GM21526 (cell line): Measurements from ENCODE around the gene DCPS.
A peak's percentile ranks its signal among the peaks of the same experiment; 100 is the strongest.
"Not testable (repeated sequence)": the region's sequence is repeated elsewhere in the genome, so short reads cannot be mapped to it uniquely, and the experiment has no call there.

Experiments
- ATAC-seq: cut with Tn5 transposase; IDR thresholded peaks from one replicate; pipeline ENCODE4 v1.9.1; 2021; ENCODE audit warnings: moderate library complexity; ENCODE audit not compliant: unreplicated experiment, low FRiP score

The DCPS gene

DNA sequence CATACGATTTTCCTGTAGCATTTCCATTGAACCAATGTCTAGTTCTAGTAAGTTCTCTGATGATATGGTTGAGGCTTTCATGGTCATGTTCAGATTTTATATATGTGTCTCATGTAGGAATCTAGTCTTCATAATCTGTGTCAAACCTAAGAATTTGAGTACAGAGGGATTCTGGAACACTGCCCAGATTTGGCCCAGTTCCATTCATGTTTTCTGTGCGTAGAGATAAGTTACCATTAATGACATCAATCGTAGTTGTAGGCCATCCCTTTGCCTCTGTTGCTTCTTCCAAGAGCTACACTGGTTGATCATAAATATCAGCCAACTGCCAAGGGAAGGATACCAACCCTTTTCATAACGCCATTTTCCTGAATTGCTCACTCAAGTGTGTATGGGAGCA, 74.9 kb downstream of the DCPS start:
- ATAC-seq: no peak

- no peak for ATAC-seq
Measured at GRCh38 chr11:126380909-126381308, 77.0 kb downstream of the DCPS start.

DNA sequence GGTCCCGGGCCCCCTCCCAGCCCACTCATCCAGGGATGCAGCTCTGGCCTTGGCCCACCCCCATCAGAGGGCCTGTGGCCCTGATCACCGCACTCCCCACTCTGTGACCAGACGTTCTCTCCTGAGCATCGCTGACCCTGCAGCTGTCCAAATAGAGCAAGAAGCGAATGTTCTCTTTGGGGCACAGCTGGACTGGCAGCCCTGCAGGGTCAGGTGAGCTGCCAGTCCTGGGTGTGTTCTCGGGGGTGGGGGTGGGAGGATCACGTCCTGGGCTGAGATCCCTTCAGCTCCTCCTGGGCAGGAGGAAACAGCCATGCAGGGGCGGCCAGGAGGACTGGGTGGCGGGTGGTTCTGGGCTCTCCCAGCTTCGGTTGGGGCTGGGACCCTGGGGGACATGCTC, 78.1 kb downstream of the DCPS start:
- ATAC-seq: not testable (repeated sequence)

DNA sequence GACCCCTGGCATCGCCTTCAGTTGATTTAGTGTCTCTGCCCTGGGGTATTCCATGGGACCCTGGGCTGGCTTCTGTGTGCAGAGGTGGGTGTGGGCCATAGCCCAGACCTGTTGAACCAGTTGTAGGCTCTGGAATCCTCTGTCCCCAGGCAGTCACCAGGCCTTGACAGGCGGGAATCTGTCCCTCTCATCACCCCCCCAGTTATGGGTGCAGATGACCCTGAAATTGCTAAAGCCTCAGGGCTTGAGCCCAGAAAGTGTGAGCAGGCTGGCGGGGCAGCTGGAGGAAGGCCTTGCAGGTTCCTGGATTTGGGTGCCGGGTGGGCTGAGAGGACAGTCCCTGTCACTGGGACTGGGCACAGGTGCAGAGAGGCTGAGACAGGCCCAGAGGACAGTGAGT, 78.8 kb downstream of the DCPS start:
- ATAC-seq: not testable (repeated sequence)

GRCh38 chr11:126383339-126384335, 79.8 kb downstream of the DCPS start:
- ATAC-seq: no peak

DNA sequence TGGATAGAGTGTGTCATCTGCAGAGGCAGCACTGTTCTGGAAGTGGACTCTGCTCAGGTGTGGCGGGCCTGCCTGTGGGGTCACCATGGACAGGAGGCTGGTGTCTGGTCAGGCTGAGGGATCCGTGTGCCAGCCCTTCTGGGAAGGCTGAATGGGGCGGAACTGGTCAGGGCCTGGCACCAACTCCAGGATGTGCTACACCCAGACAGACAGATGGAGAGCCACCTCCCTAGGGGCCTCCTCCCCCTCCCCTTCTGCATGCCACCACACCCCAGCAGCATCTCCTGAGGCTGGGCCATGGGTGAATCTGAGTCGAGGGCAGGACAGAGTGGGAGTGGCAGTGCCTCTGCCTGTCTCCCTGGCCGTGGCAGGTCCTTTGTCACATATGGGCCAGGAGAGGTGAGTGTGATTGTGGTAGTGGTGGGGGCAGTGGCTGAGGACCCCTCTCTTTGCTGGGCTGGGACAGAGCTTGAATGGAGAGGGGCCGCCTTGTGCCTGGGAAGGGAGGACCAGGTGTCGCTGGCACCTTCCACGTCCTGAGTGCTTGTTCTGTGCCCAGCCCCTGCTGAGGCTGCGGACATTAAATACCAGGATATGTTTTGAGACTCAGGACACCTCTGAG, 80.7 kb downstream of the DCPS start:
- no peak for ATAC-seq

GRCh38 chr11:126385991-126386728, 82.3 kb downstream of the DCPS start:
- no peak for ATAC-seq

DNA sequence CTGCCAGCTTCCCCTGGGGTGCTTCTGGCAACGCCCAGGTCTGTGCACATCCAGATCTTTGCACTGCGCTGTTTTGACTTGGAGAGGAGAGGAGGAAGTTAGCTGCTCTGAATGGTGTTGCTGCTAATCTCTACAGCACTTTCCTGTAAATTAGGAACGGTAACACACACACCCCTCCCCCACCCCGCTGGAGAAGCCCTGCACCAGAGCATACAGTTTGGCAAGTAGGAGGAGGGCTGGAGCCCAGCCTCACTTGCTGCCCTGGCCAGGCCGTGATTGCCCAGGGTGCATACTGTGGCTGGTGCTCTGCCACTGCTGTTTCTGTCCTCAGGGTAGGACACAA, 82.8 kb downstream of the DCPS start:
- not testable (repeated sequence) for ATAC-seq

DNA sequence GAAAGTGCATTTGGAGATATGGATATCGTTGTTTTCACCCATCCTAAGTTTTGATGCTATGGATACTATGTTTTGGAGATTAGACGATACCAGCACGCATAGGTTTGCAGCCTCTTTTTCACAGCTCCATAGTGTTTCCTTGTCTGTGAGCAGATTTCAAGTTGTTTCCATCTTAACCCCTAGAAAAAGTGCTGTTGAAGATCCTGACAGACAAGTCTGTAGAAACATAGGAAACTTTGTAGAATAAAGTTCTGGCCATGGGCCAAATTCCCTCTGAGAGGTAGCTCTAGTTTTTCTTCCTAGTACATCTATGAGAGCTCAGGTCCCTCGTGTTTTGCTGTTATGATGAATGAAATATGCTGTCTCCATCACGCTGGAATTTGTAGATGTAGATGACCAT, 84.0 kb downstream of the DCPS start:
- ATAC-seq: no peak

DNA sequence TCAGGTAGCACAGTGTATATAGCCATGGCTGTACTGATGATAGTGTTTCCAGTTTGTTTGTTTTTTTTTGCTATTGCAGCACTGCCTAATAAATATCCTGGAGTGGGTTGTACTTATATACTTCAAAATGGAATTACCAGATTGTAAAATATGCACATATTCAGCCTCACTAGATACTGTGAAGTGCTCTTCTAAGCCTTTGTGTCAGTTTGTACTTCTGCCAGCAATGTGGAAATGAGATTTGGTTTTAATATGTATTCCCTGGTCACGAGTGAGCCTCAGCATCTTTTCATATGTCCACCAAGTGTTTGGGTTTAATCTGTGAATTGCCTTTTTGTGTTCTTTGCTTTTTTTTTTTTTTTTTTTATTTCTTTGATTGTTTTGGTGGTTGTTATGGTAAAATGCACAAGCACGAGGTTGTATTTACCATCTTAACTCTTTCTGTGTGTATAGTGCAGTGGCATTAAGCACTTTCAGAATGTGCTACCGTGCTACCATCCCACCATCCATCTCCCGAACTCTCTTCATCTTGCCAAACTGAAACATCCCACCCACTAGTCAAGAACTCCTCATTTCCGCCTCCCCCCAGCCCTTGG, 86.5 kb downstream of the DCPS start:
- ATAC-seq: no peak

- no peak for ATAC-seq
Measured at GRCh38 chr11:126391286-126391954, 87.6 kb downstream of the DCPS start.

DNA sequence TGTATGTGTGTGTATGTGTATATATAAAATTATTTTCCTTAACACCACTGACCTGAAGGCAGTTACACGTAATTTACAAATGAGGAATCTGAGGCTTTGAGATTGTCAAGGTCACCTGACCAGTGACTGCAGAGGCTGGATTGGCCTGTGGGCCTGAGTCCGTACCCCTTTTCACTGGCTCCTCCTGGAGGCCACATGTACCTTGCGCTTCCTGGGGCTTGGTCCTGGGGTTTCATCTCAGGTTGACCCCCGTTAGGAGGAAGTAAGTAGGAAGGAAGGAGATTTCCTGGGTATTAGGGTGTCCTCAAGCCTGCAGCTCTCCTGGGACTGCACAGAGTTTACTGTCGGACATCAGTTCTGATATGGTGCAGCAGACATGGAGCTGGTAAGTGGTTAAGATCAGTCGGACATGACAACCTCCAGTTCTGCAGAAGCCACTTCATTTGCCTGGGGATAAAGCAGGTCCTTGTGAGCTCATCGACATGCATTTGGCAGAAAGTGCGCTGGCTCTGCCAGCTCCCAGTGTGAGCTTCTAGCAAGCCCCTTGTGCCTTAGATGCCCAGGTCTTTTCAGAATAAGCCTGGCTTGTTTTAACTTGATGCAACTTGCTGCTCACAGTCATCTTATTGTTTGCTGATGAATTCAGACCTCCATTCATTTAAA, 88.2 kb downstream of the DCPS start:
- ATAC-seq: peak; percentile 52

- no peak for ATAC-seq
Measured at GRCh38 chr11:126392633-126393013, 88.8 kb downstream of the DCPS start.

DNA sequence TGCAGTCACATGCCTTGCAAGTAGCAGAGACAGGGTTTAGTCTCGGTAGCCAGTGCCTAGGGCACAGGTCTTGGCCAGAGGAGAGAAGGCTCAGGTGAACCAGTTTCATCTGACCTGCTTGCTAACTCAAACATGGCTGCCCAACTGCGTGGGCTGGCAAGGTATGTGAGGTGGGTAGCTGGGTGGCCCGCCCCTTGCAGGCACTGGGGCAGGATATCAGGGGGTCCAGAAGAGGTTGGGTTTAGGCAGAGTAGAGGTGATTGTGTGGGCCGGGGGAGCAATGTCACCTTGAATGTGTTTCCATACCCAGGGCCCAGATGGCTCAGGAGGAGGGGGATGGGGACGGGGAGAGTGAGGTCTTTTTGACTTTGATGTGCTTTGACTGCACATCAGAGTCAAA, 89.3 kb downstream of the DCPS start:
- ATAC-seq: no peak

- ATAC-seq: no peak
Measured at GRCh38 chr11:126394036-126394435, 90.2 kb downstream of the DCPS start.

DNA sequence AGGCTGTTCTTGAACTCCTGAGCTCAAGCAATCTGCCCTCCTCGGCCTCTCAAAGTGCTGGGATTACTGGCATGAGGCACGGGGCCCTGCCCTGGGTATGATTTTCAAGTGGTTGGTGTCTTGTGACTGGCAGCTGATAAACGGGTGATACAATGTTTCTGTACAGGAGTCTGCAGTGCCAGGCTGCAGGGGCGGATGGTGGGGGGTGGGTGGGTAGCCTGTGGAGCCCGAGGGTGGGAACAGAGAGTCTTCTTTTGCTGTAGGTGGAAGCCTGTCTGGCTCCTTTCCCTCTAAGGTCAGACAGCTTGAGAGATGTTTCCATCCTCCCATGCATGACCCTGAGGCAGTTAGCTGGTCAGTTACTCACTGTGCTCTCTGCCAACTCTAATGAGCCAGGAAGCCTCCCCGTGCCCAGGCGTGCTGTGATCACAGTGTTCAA, 90.8 kb downstream of the DCPS start:
- not testable (repeated sequence) for ATAC-seq
